OCI-LY1 (cell line): Measurements from ENCODE around the gene IPCEF1.

Experiments used
- CTCF ChIP-seq: fragments of 200-600 bp; sonication (generic), shearing (Covaris generic); IDR thresholded peaks from 2 replicates; pipeline ENCODE4 v1.5.1; 2017; ENCODE audit warnings: mild to moderate bottlenecking, antibody characterized with exemption, low read length, moderate library complexity, mixed read lengths
- EZH2 ChIP-seq: fragments of 200-600 bp; sonication (generic), shearing (Covaris generic); IDR thresholded peaks from 2 replicates; pipeline ENCODE4 v1.8.0; 2017; ENCODE audit warnings: borderline replicate concordance, mixed run types, mild to moderate bottlenecking, antibody characterized with exemption, low read length, moderate library complexity, mixed read lengths

GRCh38 chr6:154381548-154381947, 24.9 kb upstream of the IPCEF1 start:
- TF ChIP-seq CTCF (no peak), EZH2 (no peak)
